GM18505 (cell line): ENCODE data around the gene ZAP70.
A peak's percentile ranks its signal among the peaks of the same experiment; 100 is the strongest.
"Not testable (repeated sequence)": the region's sequence is repeated elsewhere in the genome, so short reads cannot be mapped to it uniquely, and the experiment has no call there.

ENCODE experiments used
- ATAC-seq: cut with Tn5 transposase; IDR thresholded peaks from one replicate; pipeline ENCODE4 v1.9.1; 2021; ENCODE audit not compliant: unreplicated experiment
- POLR2A ChIP-seq: IDR thresholded peaks from 4 replicates; pipeline ENCODE4 v1.6.1; 2011; ENCODE audit warnings: borderline replicate concordance; ENCODE audit not compliant: insufficient read depth, insufficient read length; ENCODE audit errors: extremely low read depth

The ZAP70 gene

DNA sequence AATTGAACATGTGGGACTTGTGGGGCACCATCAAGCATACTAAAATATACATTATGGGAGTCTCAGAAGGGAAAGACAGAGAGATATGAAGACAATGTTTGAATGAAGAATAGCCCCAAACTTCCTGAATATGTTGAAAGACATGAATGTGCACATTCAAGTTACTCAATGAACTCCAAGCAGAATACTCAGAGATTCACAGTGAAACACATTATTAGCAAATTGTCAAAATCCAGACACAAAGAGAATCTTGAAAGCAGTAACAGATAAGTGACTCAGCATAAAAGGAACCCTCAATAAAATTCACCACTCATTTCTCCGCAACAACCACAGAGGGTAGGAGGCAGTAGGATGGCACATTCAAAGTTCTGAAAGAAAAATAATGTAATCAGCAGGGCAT lies 35.1 kb upstream of the ZAP70 start:
- ATAC-seq, result no peak
- no peak for TF ChIP-seq POLR2A

DNA sequence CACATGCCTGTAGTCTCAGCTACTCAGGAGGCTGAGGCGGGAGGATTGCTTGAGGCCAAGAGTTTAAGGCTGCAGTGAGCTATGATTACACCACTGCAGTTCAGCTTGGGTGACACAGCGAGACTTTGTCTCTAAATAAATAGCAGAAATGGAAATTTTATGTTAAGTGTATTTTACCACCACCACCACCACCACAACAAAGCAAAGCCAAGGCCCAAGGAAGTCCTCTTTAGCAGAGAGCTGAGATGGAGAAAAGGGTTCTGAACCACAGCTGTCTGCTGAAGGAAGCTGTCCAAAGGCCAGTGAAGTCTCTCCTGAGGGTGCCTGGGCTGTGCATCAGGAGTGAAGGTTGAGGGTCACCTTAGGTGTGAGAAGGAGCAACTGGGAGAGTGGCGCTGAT lies 26.1 kb upstream of the ZAP70 start:
- not testable (repeated sequence) for ATAC-seq

DNA sequence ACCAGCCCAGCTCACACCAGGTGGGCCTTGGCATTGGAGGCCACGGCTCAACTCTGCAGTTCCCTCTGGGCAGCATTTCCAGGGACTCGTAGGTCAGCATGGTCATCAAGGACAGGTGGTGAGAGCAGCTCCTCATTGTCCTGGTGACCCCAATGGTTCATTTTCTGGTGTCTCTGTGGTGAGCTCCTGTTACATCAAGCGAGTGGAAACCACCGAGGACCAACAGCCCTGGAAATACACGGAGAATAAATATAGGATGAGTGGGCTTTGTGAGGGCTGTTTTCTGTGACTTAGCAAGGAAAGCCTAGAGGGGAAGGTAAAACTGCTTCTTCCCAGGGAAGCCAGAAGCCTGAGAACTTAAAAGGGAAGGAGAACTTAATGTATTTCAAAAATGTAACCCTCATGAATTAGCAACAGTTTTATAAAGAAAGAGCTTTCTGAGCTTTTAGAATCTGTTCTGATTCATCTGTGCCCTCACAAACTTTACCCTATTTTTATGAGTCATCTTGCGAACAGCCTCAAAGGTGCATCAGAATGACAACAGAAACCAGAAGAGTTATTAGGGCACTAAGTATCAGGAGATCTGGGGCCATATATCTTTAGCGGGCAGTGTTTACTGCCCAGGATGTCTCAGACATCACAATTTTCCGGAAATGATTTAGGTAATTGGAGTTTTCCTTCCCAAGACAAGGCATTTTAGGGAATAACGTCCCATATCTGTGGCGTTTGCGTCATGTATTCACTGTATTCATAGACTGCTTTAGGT lies 25.1 kb upstream of the ZAP70 start:
- TF ChIP-seq POLR2A, result no peak
- no peak for ATAC-seq

DNA sequence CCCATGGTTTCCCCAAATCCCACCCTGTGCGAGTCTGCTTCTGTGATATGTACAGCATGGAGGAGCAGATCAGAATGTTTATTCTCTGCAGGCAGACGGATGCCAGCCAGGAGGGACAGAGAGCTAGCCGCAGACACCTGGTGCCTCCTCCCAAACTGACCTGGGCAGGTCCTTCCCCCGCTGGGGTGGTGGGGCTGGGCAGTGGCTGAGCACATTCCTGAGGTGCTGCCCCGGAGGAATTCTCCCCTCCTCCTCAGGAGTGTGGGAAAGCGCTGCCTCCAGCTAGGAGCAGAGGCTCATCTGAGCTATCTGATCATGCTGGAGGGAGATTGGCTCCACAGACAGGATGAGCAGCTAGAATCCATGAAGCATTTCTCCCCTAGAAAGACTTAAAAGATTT lies 22.2 kb upstream of the ZAP70 start:
- ATAC-seq, result no peak
- no peak for TF ChIP-seq POLR2A

DNA sequence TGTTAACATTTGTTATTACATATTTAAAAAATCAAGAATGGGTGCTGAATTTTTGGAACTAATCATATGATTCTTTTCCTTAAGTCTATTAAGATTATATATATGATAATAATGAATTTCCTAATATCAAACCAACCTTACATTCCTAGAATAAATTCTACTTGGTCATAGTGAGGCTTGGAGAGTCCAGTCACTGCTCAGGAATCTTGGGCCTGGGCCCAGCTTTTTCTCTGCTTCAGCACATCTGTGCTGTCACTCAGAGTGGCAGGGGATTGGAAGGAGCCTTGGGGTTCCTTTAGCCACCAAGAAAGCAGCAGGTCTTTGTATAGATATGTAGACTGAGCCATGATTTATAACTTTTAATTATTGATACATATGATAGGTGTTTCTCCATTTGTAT lies 19.9 kb upstream of the ZAP70 start:
- no peak for TF ChIP-seq POLR2A
- ATAC-seq, result no peak

DNA sequence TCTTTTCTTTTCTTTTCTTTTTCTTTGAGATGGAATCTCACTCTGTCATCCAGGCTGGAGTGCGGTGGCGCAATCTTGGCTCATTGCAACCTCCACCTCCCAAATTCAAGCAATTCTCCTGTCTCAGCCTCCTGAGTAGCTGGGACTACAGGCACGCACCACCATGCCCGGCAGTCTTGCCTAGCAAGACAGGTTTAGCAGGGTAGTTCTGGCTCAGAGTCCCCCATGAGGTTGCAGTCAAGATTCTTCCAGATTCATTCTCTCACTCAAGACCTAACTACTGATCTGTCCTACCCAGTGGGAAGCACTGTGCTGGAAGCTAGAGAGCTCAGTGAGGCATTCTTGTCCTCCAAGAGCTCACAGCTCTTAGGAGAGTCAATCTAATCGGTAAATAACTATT lies 17.6 kb upstream of the ZAP70 start:
- no peak for ATAC-seq
- no peak for TF ChIP-seq POLR2A

DNA sequence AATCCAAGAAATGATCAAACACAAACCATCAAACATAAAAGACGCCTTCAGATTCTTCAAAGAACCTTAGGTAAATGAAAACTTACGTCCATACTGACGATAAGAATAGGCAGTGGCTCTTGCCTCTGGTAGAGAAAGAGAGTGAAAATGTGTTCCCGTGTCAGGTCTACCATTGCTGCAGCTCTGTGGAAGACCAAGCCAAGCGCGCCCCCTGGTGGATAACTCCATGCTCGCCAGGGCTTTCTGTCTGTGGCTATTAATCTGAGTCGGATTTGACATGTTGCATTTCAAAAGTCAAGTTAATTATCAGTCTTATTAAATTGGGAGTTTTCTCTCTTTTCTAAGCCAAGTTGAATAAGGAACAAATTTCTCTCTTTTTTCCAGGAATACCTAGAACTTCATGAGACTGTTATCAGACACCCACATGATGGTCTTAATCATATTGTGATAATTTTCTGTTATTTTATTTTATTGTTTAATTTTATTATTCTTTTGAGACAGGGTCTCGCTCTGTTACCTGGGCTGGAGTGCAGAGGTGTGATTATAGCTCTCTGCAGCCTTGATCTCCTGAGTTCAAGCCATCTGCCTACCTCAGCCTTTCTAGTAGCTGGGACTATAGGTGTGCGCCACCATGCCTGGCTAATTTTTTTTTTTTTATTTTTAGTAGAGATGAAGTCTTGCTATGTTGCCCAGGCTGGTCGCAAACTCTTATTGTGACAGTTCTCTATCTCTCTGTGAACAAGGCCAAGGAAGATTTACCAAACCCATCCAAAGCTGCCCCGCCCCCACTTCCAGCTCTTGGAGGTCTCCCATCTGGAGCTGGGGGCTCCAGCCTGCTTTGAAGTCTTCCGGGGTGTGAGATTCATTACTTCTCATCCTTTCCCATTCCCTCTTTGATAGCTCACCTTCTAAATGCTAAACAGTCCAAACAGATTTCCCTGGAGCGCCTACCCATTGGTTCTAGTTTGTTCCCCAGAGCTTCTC lies 15.8 kb upstream of the ZAP70 start:
- peak; percentile 44 for ATAC-seq
- no peak for TF ChIP-seq POLR2A

DNA sequence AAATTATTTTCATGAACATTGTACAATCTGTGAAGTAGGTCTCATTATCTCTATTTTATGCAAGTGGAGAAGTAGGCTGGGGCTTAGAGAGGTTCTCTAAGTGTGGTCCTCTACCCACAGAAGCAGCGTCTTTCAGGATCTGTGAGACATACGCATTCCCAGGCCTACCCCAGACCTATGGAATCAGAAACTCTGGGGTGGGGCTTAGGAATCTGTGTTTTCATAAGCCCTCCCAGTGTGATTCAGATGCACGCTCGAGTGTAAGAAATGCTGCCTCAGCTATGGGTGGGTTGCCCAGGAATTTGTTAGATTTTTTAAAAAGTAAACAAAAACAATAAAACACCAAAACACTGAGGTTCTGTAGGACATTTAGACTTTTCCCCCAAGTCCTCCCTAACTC lies 14.8 kb upstream of the ZAP70 start:
- no peak for TF ChIP-seq POLR2A
- no peak for ATAC-seq

DNA sequence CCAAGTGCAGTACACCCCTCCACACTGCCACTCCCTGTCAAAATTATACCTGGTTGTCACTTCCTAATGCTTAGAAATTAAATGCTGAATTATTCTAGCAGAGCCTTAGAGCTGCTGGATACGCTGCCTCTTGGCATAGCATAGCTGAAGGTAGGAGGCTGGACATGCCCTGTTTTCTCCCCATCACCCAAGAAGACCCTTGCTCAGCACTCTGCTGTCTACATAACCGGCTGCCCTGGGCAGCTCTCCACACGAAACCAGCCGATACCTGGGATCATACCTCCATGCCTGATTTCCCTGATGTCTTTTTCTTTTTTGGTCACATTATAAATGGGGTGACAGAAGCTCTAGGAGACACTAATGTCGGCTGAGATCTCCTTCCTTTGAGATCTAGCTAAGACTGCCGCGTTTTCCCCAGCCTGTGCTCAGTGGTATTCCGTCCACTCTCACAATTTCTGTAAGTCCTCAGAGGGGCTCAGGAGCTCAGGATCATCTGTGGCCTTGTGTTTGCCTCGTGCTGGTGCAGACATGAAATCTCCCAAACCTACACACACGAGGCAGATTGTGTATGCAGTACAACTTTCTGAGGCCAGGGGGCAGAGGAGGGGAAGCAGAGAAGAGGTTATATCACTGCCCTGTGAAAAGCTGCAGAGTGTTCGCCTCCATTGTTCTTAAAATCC lies 13.5 kb upstream of the ZAP70 start:
- no peak for TF ChIP-seq POLR2A
- ATAC-seq, result no peak

DNA sequence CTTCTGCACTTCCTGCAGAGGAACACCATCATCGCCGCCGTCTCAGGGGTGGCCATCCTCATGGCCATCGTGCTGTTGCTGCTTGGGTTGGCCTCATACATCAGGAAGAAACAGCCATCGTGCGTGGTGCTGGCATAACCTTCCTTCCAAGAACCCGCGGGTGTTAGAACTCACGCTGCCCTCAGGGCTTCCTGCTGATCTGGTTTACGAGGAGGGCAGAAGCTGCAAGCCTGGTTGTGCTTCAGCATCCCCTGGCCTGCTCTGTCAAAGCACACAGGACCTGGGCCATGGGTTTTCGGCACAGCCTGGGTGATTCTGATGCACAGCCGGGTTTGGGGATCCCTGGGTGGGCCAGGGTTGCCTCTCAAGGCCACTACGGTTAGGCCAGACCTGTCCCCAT lies 12.2 kb upstream of the ZAP70 start:
- ATAC-seq, result no peak
- TF ChIP-seq POLR2A, result no peak

DNA sequence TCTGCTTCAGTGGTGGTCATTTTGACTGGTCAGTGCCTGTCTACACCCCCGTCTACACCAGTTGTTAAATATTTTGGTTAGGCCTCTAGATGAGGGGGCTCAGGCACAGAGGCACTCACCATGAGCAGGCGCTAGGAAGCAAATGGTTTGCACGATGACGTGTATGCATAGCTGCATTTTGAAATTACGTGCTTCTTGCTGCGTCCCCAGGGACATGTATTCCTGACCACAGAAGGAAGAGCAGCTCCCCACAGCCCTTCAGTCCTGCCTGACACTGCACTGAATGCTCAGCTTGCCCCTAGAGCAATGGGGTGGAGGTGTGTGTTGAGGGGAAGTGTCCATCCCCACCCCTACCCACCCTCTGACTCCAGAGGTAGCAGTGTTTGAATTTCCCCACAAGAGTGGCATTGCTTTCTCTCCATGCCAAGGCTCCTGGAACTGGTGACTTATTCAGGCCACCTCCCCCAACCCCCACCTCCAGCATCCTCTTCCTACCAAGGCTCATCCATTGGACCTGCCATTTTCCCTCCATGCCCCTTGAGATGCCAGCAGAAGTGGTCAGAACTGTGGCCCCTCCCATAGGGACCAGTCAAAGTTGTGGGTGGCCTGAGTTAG lies 11.4 kb upstream of the ZAP70 start:
- TF ChIP-seq POLR2A, result no peak

DNA sequence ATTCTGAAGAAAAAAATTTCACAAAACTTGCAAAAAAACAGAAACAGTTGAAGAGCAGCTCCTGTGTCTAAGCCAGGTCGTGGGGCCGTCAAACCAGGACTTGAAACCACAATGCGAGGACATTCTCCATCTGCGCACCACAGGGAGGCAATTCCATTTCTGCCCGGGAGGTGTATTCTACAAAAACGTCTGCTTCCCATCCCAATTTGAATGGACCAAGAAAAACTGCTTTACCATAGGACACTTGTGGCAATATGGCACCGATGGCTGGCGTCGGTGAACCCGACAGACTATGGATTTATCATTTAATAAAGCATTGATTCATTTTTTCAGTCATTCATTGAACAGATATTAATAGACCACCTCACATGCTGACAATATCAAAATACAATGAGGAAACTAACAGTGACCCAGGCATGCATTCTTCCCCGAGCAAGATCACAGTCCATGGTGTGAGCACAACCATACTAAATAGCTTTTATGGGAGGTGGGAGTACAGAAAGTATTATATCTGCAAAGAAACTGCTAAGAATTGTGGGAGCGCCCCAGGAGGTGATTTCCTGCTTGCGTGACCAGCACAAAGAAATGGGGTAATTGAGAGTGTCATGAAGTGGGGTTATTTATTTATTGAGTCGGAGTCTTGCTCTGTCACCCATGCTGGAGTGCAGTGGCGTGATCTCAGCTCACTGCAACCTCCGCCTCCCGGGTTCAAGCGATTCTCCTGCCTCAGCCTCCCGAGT lies 10.5 kb upstream of the ZAP70 start:
- TF ChIP-seq POLR2A, result no peak
- ATAC-seq, result no peak

More for the DNA sequence above, 11.4 kb upstream of the ZAP70 start:
- no peak for ATAC-seq
